Lung (tissue), 12 donors: ENCODE measurements around the gene TCF12. TPM values are rescaled to one million over a fixed set of nuclear protein-coding genes. Genes with fewer than 3 reads are reported as not detected.

Source experiments
- ATAC-seq: fragments of 200-7000 bp; cut with Tn5 transposase; one replicate; pipeline ENCODE4 v1.9.1; 2020; ENCODE audit warnings: moderate number of reproducible peaks; ENCODE audit not compliant: insufficient read depth, low FRiP score
- DNase-seq, 3 donors: peaks; one replicate each; pipeline ENCODE4 v3.0.0-alpha.2; 2013 to 2017
- H3K27ac ChIP-seq, 2 donors: one replicate each; pipeline ENCODE4 v1.5.1; 2013; ENCODE audit warnings: mild to moderate bottlenecking in 2 of 2, moderate library complexity in 2 of 2, control low read depth in 1 of 2, inconsistent platforms in 1 of 2, low read depth in 1 of 2, low read length in 1 of 2
- H3K27me3 ChIP-seq, 3 donors: one replicate each; pipeline ENCODE4 v1.5.1; 2013; ENCODE audit warnings: low read length in 2 of 3; ENCODE audit not compliant: control insufficient read depth in 3 of 3, insufficient read depth in 3 of 3
- H3K36me3 ChIP-seq, 4 donors: one replicate each; pipeline ENCODE4 v1.5.1; 2013; ENCODE audit warnings: low read length in 4 of 4, mild to moderate bottlenecking in 1 of 4, moderate library complexity in 1 of 4; ENCODE audit not compliant: control insufficient read depth in 4 of 4, insufficient read depth in 4 of 4
- H3K4me1 ChIP-seq, 5 donors: one replicate each; pipeline ENCODE4 v1.5.1; 2013; ENCODE audit warnings: low read length in 5 of 5, mild to moderate bottlenecking in 2 of 5, moderate library complexity in 1 of 5; ENCODE audit not compliant: control insufficient read depth in 5 of 5, insufficient read depth in 5 of 5
- H3K4me3 ChIP-seq: one replicate; pipeline ENCODE4 v1.5.1; 2013; ENCODE audit warnings: mild to moderate bottlenecking, control low read depth, moderate library complexity
- H3K9ac ChIP-seq, 2 donors: one replicate each; pipeline ENCODE4 v1.5.1; 2013; ENCODE audit warnings: low read length in 2 of 2, control low read depth in 1 of 2; ENCODE audit not compliant: insufficient read depth in 1 of 2
- H3K9me3 ChIP-seq, 4 donors: one replicate each; pipeline ENCODE4 v1.5.1; 2013; ENCODE audit warnings: low read length in 3 of 4, mild to moderate bottlenecking in 1 of 4, moderate library complexity in 1 of 4; ENCODE audit not compliant: control insufficient read depth in 4 of 4, insufficient read depth in 3 of 4
- WGBS, 2 donors: extraction: QIAGEN DNeasy Blood & Tissue Kit; methylation state at CpG; one replicate each; pipeline ENCODE4 v1.1.7; 2013; 5-methylcytosine and 5-hydroxymethylcytosine counted together
- polyA plus RNA-seq, 2 donors: library from polyadenylated mRNA; stranded (reverse); fragments of 200-250 nt; gene quantifications; one replicate each; pipeline ENCODE4 v1.2.1, GENCODE V29; 2013
- total RNA-seq, 2 donors: library from RNA; depleted of rRNA in 1 of 2; stranded (reverse); fragments of >200 nt in 1 of 2; gene quantifications; one replicate each; pipeline ENCODE4 v1.2.1, GENCODE V29; 2014 to 2021
- TF ChIP-seq, protein P1 (sequence below): IDR thresholded peaks from 2 replicates; pipeline ENCODE4 v1.5.1; 2012; ENCODE audit warnings: mild to moderate bottlenecking; ENCODE audit errors: control extremely low read depth, extremely low read depth
- donor health status: control.
- donor health status: control.
- donor health status: Bipolar disorder and iron deficiency.
- donor health status: healthy.
- donor health status: DM: yes; HTN: yes; CAD: no.

The TCF12 gene
- total and polyA plus RNA-seq, 4 donors, result 9.6 to 314 (median 56.3) TPM

GRCh38 chr15:57305009-57305408 lies 386.6 kb downstream of the TCF12 start:
- H3K9ac ChIP-seq, result no peak overlapping the region
- TF ChIP-seq, protein P1, sequence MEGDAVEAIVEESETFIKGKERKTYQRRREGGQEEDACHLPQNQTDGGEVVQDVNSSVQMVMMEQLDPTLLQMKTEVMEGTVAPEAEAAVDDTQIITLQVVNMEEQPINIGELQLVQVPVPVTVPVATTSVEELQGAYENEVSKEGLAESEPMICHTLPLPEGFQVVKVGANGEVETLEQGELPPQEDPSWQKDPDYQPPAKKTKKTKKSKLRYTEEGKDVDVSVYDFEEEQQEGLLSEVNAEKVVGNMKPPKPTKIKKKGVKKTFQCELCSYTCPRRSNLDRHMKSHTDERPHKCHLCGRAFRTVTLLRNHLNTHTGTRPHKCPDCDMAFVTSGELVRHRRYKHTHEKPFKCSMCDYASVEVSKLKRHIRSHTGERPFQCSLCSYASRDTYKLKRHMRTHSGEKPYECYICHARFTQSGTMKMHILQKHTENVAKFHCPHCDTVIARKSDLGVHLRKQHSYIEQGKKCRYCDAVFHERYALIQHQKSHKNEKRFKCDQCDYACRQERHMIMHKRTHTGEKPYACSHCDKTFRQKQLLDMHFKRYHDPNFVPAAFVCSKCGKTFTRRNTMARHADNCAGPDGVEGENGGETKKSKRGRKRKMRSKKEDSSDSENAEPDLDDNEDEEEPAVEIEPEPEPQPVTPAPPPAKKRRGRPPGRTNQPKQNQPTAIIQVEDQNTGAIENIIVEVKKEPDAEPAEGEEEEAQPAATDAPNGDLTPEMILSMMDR, result no peak
- peaks cover 0 to 31% (median 6%) of the 10 kb centered on the region in 5 donors for H3K4me1 ChIP-seq
- H3K27ac ChIP-seq, result no peak overlapping the region
- 87 to 94% methylated on average over 4 of the region's 4 CpGs for WGBS, 2 donors
- no peak for ATAC-seq
- H3K4me3 ChIP-seq, result no peak overlapping the region
- no peaks in the 10 kb centered on the region for H3K36me3 ChIP-seq
- no peaks in the 10 kb centered on the region for H3K27me3 ChIP-seq
- no peak for DNase-seq
- no peaks in the 10 kb centered on the region for H3K9me3 ChIP-seq

GRCh38 chr15:57306161-57306943 lies 387.9 kb downstream of the TCF12 start:
- H3K27ac ChIP-seq, result peak overlapping the region in 1 of 2 donors; percentile 10
- peaks cover 0 to 35% (median 7%) of the 10 kb centered on the region in 5 donors for H3K4me1 ChIP-seq
- 1 to 3% methylated on average over 45 of the region's 45 CpGs for WGBS, 2 donors

GRCh38 chr15:57306944-57307411 lies 388.5 kb downstream of the TCF12 start:
- H3K4me3 ChIP-seq, result peak overlapping the region; percentile 14
- no peaks in the 10 kb centered on the region for H3K36me3 ChIP-seq
- peak overlapping the region in 1 of 2 donors; percentile 10 for H3K27ac ChIP-seq
- peaks cover 0 to 38% (median 7%) of the 10 kb centered on the region in 5 donors for H3K4me1 ChIP-seq
- peak in 1 of 3 donors; percentile 44 for DNase-seq
- H3K9me3 ChIP-seq, result no peaks in the 10 kb centered on the region
- ATAC-seq, result no peak
- 29 to 39% methylated on average over 22 to 24 of the region's 24 CpGs for WGBS, 2 donors
- H3K27me3 ChIP-seq, result no peaks in the 10 kb centered on the region
- H3K9ac ChIP-seq, result no peak overlapping the region
- TF ChIP-seq, protein P1, result no peak

More at GRCh38 chr15:57306161-57306943, 387.9 kb downstream of the TCF12 start:
- no peaks in the 10 kb centered on the region for H3K9me3 ChIP-seq
- no peaks in the 10 kb centered on the region for H3K36me3 ChIP-seq
- DNase-seq (peak; percentile 78 to 80 (median 79)), ATAC-seq (peak; percentile 92)
- H3K9ac ChIP-seq, result peak overlapping the region; percentile 34 to 61
- H3K27me3 ChIP-seq, result no peaks in the 10 kb centered on the region
- TF ChIP-seq, protein P1, result peak; percentile 81
- peak overlapping the region; percentile 18 for H3K4me3 ChIP-seq
